Measurements from ENCODE around the gene JAKMIP2.

DNA sequence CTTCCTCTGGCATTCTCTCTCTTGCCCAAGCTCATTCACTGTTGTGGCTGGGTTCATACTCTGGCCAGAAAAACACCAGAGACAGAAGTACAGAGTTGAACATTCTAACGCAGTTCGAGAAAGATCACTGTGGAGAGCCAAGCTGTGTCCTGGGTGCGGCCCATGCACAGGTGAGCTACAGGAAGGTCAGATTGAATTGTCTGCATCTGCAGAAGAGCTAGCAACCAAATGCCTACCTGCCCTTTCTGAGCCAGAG lies 145.9 kb downstream of the JAKMIP2 start:
- TF ChIP-seq, protein P1, sequence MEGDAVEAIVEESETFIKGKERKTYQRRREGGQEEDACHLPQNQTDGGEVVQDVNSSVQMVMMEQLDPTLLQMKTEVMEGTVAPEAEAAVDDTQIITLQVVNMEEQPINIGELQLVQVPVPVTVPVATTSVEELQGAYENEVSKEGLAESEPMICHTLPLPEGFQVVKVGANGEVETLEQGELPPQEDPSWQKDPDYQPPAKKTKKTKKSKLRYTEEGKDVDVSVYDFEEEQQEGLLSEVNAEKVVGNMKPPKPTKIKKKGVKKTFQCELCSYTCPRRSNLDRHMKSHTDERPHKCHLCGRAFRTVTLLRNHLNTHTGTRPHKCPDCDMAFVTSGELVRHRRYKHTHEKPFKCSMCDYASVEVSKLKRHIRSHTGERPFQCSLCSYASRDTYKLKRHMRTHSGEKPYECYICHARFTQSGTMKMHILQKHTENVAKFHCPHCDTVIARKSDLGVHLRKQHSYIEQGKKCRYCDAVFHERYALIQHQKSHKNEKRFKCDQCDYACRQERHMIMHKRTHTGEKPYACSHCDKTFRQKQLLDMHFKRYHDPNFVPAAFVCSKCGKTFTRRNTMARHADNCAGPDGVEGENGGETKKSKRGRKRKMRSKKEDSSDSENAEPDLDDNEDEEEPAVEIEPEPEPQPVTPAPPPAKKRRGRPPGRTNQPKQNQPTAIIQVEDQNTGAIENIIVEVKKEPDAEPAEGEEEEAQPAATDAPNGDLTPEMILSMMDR (IDR thresholded peaks at IDR 0.05), result no peak
- no peak for TF ChIP-seq POLR2A (IDR thresholded peaks at IDR 0.05)
